Measurements from ENCODE around the gene NR0B2. TPM values are rescaled to one million over a fixed set of nuclear protein-coding genes. Genes with fewer than 3 reads are reported as not detected.

Gene NR0B2
- total and polyA plus RNA-seq, 9 donors: 0.11 to 4.5 (median 0.38) TPM; not detected in 5

GRCh38 chr1:26912147-26912490 is 1.7 kb downstream of the NR0B2 start:
- no peaks in the 10 kb centered on the region for H3K9me3 ChIP-seq (replicated peaks; ENCODE audit: control insufficient read depth, low read depth, low read length)
- H3K4me1 ChIP-seq (ENCODE audit: control insufficient read depth, insufficient read depth, low read length): no peaks in the 10 kb centered on the region
- H3K4me3 ChIP-seq (ENCODE audit: low read length): no peak overlapping the region
- no peak overlapping the region for H3K27ac ChIP-seq (ENCODE audit: low read length)
- peaks cover 6% of the 10 kb centered on the region for H3K27me3 ChIP-seq (ENCODE audit: control insufficient read depth, insufficient read depth, low read length)
- H3K36me3 ChIP-seq (ENCODE audit: control insufficient read depth, insufficient read depth, low read length): no peaks in the 10 kb centered on the region
- no CpG with 5 or more reads among the region's 2 CpGs for WGBS (ENCODE audit: insufficient coverage)
- no peak for DNase-seq

DNA sequence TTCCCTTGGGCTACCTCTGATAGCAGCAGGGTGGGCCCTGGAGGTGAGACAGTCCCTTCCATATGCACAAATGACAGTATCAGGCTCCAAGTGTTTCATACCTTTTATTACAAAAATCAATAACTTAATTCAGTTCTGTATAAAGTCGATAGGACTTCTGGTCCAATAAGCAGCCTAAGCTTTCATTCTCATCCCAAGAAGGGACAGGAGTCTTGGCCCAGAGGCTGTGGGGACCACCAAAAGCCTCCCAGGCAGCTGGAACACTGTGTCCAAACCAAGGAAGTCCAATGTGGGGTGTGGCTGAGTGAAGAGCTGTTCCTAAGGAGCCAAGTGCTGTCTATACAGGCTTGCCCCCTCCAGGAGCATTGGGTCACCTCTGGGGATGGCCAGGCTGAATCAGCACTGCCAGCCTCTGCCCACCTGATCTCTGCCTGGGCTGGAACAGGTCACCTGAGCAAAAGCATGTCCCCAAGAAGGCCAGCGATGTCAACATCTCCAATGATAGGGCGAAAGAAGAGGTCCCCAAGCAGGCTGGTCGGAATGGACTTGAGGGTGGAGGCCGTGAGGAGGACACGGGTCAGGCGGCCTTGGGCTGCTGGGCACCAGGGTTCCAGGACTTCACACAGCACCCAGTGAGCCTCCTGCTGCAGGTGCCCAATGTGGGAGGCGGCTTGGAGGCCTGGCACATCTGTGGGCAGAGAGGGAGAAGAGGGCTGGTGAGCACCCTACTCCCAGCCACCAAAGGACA is 2.2 kb downstream of the NR0B2 start:
- peaks cover 6% of the 10 kb centered on the region for H3K27me3 ChIP-seq (ENCODE audit: control insufficient read depth, insufficient read depth, low read length)
- no peaks in the 10 kb centered on the region for H3K4me1 ChIP-seq (ENCODE audit: control insufficient read depth, insufficient read depth, low read length)
- no peak overlapping the region for H3K4me3 ChIP-seq (ENCODE audit: low read length)
- no peak overlapping the region for H3K27ac ChIP-seq (ENCODE audit: low read length)
- 87% methylated on average over 6 of the region's 8 CpGs for WGBS (ENCODE audit: insufficient coverage)
- no peaks in the 10 kb centered on the region for H3K36me3 ChIP-seq (ENCODE audit: control insufficient read depth, insufficient read depth, low read length)
- no peak for DNase-seq
- no peaks in the 10 kb centered on the region for H3K9me3 ChIP-seq (replicated peaks; ENCODE audit: control insufficient read depth, low read depth, low read length)

DNA sequence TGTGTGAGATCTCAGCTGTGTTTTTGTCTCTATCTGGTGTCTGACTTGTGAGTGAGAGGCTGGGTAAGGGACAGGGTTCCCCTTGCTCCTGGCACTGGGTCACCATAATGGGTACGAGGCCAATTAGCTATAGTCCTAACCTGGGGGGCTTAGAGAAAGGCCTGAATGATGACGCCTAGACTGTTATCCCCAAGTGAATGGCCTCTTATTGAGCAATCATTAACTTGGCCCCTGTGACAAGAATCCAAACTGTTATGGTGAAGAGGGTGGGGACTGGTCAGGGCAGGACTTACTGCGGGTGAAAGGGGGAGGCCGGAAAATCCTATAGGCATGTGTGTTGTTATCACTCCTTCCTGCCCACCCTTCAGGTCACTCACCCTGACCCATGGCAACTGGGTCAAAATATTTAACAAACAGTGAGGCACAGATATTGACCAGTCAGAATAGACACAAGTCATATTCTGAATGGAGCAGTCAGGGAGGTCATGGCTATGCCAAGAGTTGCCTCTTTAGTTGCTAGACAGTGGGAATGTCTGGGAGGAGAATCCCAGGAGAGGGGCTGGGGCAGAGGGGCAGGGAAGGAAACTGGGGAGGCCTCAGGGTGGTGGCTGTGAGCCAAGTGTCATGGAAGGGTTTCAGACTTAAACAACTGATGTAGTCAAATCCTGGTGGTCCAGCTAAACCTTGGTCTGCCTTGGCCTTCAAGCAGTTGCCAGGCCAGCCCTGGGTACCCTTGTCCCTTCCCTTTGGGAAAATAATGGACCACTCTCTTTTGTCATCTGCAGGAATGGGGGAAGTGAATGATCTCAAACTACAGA is 3.2 kb downstream of the NR0B2 start:
- no peaks in the 10 kb centered on the region for H3K36me3 ChIP-seq (ENCODE audit: control insufficient read depth, insufficient read depth, low read length)
- H3K4me1 ChIP-seq (ENCODE audit: control insufficient read depth, insufficient read depth, low read length): no peaks in the 10 kb centered on the region
- H3K27ac ChIP-seq (ENCODE audit: low read length): no peak overlapping the region
- DNase-seq: no peak
- peaks cover 8% of the 10 kb centered on the region for H3K27me3 ChIP-seq (ENCODE audit: control insufficient read depth, insufficient read depth, low read length)
- no peak overlapping the region for H3K4me3 ChIP-seq (ENCODE audit: low read length)
- no CpG with 5 or more reads among the region's 4 CpGs for WGBS (ENCODE audit: insufficient coverage)
- no peaks in the 10 kb centered on the region for H3K9me3 ChIP-seq (replicated peaks; ENCODE audit: control insufficient read depth, low read depth, low read length)

- peaks cover 5% of the 10 kb centered on the region for H3K27me3 ChIP-seq (ENCODE audit: control insufficient read depth, insufficient read depth, low read length)
- DNase-seq: no peak
- H3K27ac ChIP-seq (ENCODE audit: low read length): no peak overlapping the region
- H3K9me3 ChIP-seq (replicated peaks; ENCODE audit: control insufficient read depth, low read depth, low read length): no peaks in the 10 kb centered on the region
- H3K4me1 ChIP-seq (ENCODE audit: control insufficient read depth, insufficient read depth, low read length): no peaks in the 10 kb centered on the region
- no peak overlapping the region for H3K4me3 ChIP-seq (ENCODE audit: low read length)
- 81% methylated on average over 2 of the region's 3 CpGs for WGBS (ENCODE audit: insufficient coverage)
- H3K36me3 ChIP-seq (ENCODE audit: control insufficient read depth, insufficient read depth, low read length): no peaks in the 10 kb centered on the region
Observed at GRCh38 chr1:26909951-26910342, 3.8 kb downstream of the NR0B2 start.

- Histone ChIP-seq H3K27me3 (ENCODE audit: control insufficient read depth, insufficient read depth, low read length) (peaks cover 2% of the 10 kb centered on the region), H3K4me1 (ENCODE audit: control insufficient read depth, insufficient read depth, low read length) (no peaks in the 10 kb centered on the region), H3K4me3 (ENCODE audit: low read length) (no peak overlapping the region), H3K27ac (ENCODE audit: low read length) (no peak overlapping the region), H3K9me3 (replicated peaks; ENCODE audit: control insufficient read depth, low read depth, low read length) (no peaks in the 10 kb centered on the region), H3K36me3 (ENCODE audit: control insufficient read depth, insufficient read depth, low read length) (no peaks in the 10 kb centered on the region)
- WGBS (ENCODE audit: insufficient coverage): 52% methylated on average over 5 of the region's 6 CpGs
- no peak for DNase-seq
Observed at GRCh38 chr1:26907071-26907917, 6.5 kb downstream of the NR0B2 start.

DNA sequence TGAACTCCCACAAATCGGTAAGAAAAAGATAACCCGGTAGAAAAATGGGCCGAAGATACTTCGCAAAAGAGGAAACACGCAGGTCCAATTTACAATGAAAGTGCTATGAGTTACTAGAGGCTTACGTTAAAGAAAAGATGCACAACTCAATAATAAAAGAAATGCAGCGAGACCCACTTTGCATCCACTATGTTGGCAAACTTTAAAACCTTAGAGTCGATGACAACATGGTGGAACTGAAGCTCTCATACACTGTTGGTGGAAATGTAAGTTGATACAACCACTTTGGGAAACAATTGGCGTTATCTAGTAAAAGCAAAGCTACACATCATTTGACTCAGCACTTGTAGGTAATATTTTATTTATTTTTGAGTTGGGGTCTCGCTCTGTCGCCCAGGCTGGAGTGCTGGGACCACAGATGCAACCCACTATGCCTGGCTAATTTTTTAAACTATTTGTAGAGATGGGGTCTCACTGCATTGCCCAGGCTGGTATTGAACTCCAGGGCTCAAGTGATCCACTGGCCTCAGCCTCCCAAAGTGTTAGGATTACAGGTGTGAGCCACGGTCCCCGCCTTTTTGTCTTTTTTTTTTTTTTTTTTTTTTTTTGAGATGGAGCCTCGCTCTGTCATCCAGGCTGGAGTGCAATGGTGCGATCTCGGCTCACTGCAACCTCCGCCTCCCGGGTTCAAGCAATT is 12.8 kb downstream of the NR0B2 start:
- Histone ChIP-seq H3K4me1 (ENCODE audit: control insufficient read depth, insufficient read depth, low read length) (peaks cover 11% of the 10 kb centered on the region), H3K36me3 (ENCODE audit: control insufficient read depth, insufficient read depth, low read length) (peaks cover 20% of the 10 kb centered on the region), H3K9me3 (replicated peaks; ENCODE audit: control insufficient read depth, low read depth, low read length) (no peaks in the 10 kb centered on the region), H3K27ac (ENCODE audit: low read length) (no peak overlapping the region), H3K27me3 (ENCODE audit: control insufficient read depth, insufficient read depth, low read length) (no peaks in the 10 kb centered on the region), H3K4me3 (ENCODE audit: low read length) (peak overlapping the region; percentile 100)
- no peak for DNase-seq
- WGBS (ENCODE audit: insufficient coverage): no CpG with 5 or more reads among the region's 18 CpGs

- H3K27me3 ChIP-seq (ENCODE audit: control insufficient read depth, insufficient read depth, low read length): no peaks in the 10 kb centered on the region
- H3K9me3 ChIP-seq (replicated peaks; ENCODE audit: control insufficient read depth, low read depth, low read length): no peaks in the 10 kb centered on the region
- peaks cover 27% of the 10 kb centered on the region for H3K36me3 ChIP-seq (ENCODE audit: control insufficient read depth, insufficient read depth, low read length)
- WGBS (ENCODE audit: insufficient coverage): under 1% methylated on average over 45 of the region's 50 CpGs
- H3K4me1 ChIP-seq (ENCODE audit: control insufficient read depth, insufficient read depth, low read length): peaks cover 11% of the 10 kb centered on the region
- peak within 1 kb of the TSS; percentile 100 for H3K4me3 ChIP-seq (ENCODE audit: low read length)
- H3K27ac ChIP-seq (ENCODE audit: low read length): peak within 1 kb of the TSS; percentile 88
- DNase-seq: peak; percentile 95
Observed at GRCh38 chr1:26900001-26900814, 13.6 kb downstream of the NR0B2 start, which contains the start of gene GPATCH3. GPATCH3 (minus strand) TSS chr1:26900467; CDS start chr1:26900442, 25 bp downstream.

DNA sequence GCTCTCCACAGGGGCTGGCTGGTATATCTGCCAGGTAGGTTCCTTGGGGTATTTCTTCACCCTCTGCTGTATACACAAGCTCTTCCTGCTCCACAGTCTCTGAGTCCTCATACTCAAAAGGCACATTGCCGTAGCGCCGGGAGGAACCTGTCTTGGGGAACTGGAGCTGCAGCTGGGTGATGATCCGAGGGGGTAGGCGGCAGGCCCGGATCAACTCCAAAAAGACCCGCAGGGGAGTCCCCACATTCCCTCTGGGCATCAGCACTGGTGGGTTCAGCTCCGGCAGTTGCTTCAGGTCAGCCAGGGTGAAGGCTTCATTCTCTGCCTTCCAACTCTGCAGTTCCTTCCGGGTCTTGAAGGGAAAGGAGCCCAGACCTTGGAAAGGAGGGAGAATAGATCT is 16.4 kb downstream of the NR0B2 start:
- H3K27me3 ChIP-seq (ENCODE audit: control insufficient read depth, insufficient read depth, low read length): no peaks in the 10 kb centered on the region
- H3K4me3 ChIP-seq (ENCODE audit: low read length): no peak overlapping the region
- H3K4me1 ChIP-seq (ENCODE audit: control insufficient read depth, insufficient read depth, low read length): peaks cover 11% of the 10 kb centered on the region
- DNase-seq: no peak
- WGBS (ENCODE audit: insufficient coverage): 94% methylated on average over 7 of the region's 9 CpGs
- no peaks in the 10 kb centered on the region for H3K9me3 ChIP-seq (replicated peaks; ENCODE audit: control insufficient read depth, low read depth, low read length)
- H3K27ac ChIP-seq (ENCODE audit: low read length): no peak overlapping the region
- peaks cover 55% of the 10 kb centered on the region for H3K36me3 ChIP-seq (ENCODE audit: control insufficient read depth, insufficient read depth, low read length)

DNA sequence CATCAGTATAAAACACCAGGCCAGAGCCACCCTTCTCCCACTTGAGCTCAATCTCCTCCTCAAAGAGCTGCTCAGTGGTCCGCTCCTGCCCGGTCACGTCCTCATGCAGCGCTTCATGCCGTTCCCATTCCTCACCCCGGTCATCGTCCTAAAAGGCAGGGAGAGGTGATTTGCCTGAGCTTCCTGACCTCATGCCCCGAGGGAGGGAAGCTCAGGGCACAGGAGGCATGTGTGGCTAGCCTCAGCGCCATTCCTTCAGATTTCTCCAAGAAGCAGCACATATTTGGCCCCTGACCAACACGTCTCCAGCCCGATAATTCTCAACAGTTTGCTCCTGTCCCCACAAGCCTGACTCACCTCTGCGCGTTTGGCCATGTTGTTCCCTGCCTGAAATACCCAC is 19.5 kb downstream of the NR0B2 start:
- Histone ChIP-seq H3K4me1 (ENCODE audit: control insufficient read depth, insufficient read depth, low read length) (peaks cover 10% of the 10 kb centered on the region), H3K27ac (ENCODE audit: low read length) (no peak overlapping the region), H3K4me3 (ENCODE audit: low read length) (no peak overlapping the region), H3K27me3 (ENCODE audit: control insufficient read depth, insufficient read depth, low read length) (no peaks in the 10 kb centered on the region), H3K36me3 (ENCODE audit: control insufficient read depth, insufficient read depth, low read length) (peaks cover 66% of the 10 kb centered on the region), H3K9me3 (replicated peaks; ENCODE audit: control insufficient read depth, low read depth, low read length) (no peaks in the 10 kb centered on the region)
- no peak for DNase-seq
- 92% methylated on average over 13 of the region's 13 CpGs for WGBS (ENCODE audit: insufficient coverage)
